Measurements from ENCODE around the gene LRMDA. TPM values are rescaled to one million over a fixed set of nuclear protein-coding genes. Genes with fewer than 3 reads are reported as not detected.

Gene LRMDA
- total RNA-seq, 1 experiment from 2014 or later: 1.2 TPM

DNA sequence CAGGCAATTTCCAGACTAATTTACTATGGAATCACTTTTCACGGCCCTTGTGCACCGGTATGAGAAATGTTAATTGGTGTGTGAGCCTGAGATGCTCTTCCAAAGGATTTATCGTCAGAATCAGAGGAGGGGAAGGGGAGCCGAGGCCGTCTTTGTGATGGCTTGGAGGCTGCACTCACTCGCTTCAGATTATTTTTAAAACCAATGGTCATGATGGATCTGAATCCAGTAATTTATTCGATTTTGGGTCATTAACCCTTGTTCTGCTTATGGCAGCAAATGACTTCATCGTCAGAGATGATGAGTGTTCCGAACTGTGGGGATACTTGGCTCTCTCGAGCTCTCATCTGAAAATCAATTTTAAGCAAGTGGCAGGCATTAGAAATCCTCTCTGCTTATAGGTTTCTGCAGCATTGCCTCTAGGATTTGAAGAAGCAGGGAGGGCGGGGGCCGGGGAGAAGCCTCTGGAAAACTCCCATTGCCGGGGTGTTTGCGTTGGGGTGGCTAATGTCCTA lies 576.3 kb downstream of the LRMDA start:
- CTCF ChIA-PET: no interaction called here
- H3K36me3 ChIP-seq (ENCODE audit: low read depth, low read length): no peaks in the 10 kb centered on the region
- no peaks in the 10 kb centered on the region for H3F3A ChIP-seq (ENCODE audit: low read length, unreplicated experiment)
- H3K79me2 ChIP-seq (ENCODE audit: low read length): no peaks in the 10 kb centered on the region
- ATAC-seq: no peak
- TF ChIP-seq EZH2 (IDR thresholded peaks at IDR 0.05; ENCODE audit: low read length, unreplicated experiment) (peak; percentile 8), EZH2phosphoT487 (IDR thresholded peaks at IDR 0.05; ENCODE audit: borderline replicate concordance, low read length) (no peak)
- no peak overlapping the region for H3K27ac ChIP-seq (ENCODE audit: low read length)
- H3K9ac ChIP-seq (ENCODE audit: low read length): no peak overlapping the region
- DNase-seq: no peak
- H3K9me2 ChIP-seq (replicated peaks; ENCODE audit: low read length): no peaks in the 10 kb centered on the region
- H2AFZ ChIP-seq (ENCODE audit: low read length): no peak overlapping the region
- no peaks in the 10 kb centered on the region for H4K20me1 ChIP-seq (ENCODE audit: low read length)
- no peak overlapping the region for H3K4me3 ChIP-seq (ENCODE audit: low read length)
- peaks cover 90% of the 10 kb centered on the region for H3K27me3 ChIP-seq (ENCODE audit: low read length)
- intact Hi-C loops (cut with micrococcal nuclease): no loop called here
- H3K9me3 ChIP-seq (ENCODE audit: low read length): no peaks in the 10 kb centered on the region
- POLR2A ChIA-PET (ENCODE audit: unreplicated experiment): no interaction called here
- H3K4me2 ChIP-seq (ENCODE audit: low read length): no peak overlapping the region
- BruUV-seq (replicated peaks): no TSS peak
- H3K4me1 ChIP-seq (ENCODE audit: insufficient read depth, low read length): no peaks in the 10 kb centered on the region

DNA sequence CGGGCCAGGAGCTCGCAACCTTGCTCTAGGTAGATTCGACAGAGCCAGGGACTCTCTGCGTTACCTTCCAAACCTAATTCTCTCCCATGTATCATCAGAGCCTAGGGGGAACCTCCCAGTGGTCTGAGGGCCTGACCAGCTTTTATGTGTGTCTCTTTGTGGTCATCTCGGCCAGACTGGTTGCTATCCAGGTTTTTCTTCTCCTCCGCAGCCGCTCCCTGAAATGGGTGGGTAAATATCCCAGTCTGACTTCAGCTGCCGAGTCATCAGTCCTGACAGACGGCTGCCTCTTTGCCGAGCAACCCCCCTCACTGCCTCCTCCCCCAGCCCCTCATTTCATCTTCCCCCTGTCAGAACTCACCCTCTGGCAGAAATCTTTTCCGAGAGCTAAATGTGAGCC lies 578.1 kb downstream of the LRMDA start:
- no peaks in the 10 kb centered on the region for H3K79me2 ChIP-seq (ENCODE audit: low read length)
- H3K4me2 ChIP-seq (ENCODE audit: low read length): no peak overlapping the region
- no peaks in the 10 kb centered on the region for H3K4me1 ChIP-seq (ENCODE audit: insufficient read depth, low read length)
- H3F3A ChIP-seq (ENCODE audit: low read length, unreplicated experiment): no peaks in the 10 kb centered on the region
- BruUV-seq (replicated peaks): no TSS peak
- H3K9me3 ChIP-seq (ENCODE audit: low read length): no peaks in the 10 kb centered on the region
- ATAC-seq (no peak; the same call in 1 of the 2 replicates), DNase-seq (peak; percentile 57)
- intact Hi-C loops (cut with micrococcal nuclease): no loop called here
- H4K20me1 ChIP-seq (ENCODE audit: low read length): no peaks in the 10 kb centered on the region
- peaks cover 75% of the 10 kb centered on the region for H3K27me3 ChIP-seq (ENCODE audit: low read length)
- no peak overlapping the region for H3K9ac ChIP-seq (ENCODE audit: low read length)
- ChIA-PET CTCF (interaction anchor here (0.7 kb wide), 1 partner anchor 1359 kb away, joined by 3 read pairs; no protein-coding TSS in a partner anchor), POLR2A (ENCODE audit: unreplicated experiment) (interaction anchor here (0.6 kb wide), 1 partner anchor 22 kb away, joined by 3 read pairs; no protein-coding TSS in a partner anchor)
- H3K9me2 ChIP-seq (replicated peaks; ENCODE audit: low read length): no peaks in the 10 kb centered on the region
- TF ChIP-seq EZH2 (IDR thresholded peaks at IDR 0.05; ENCODE audit: low read length, unreplicated experiment) (no peak), EZH2phosphoT487 (IDR thresholded peaks at IDR 0.05; ENCODE audit: borderline replicate concordance, low read length) (no peak)
- TF ChIP-seq, protein P1, sequence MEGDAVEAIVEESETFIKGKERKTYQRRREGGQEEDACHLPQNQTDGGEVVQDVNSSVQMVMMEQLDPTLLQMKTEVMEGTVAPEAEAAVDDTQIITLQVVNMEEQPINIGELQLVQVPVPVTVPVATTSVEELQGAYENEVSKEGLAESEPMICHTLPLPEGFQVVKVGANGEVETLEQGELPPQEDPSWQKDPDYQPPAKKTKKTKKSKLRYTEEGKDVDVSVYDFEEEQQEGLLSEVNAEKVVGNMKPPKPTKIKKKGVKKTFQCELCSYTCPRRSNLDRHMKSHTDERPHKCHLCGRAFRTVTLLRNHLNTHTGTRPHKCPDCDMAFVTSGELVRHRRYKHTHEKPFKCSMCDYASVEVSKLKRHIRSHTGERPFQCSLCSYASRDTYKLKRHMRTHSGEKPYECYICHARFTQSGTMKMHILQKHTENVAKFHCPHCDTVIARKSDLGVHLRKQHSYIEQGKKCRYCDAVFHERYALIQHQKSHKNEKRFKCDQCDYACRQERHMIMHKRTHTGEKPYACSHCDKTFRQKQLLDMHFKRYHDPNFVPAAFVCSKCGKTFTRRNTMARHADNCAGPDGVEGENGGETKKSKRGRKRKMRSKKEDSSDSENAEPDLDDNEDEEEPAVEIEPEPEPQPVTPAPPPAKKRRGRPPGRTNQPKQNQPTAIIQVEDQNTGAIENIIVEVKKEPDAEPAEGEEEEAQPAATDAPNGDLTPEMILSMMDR (conservative IDR thresholded peaks at IDR 0.05; ENCODE audit: low read depth, low read length): no peak
- H3K27ac ChIP-seq (ENCODE audit: low read length): no peak overlapping the region
- no peak overlapping the region for H2AFZ ChIP-seq (ENCODE audit: low read length)
- no peaks in the 10 kb centered on the region for H3K36me3 ChIP-seq (ENCODE audit: low read depth, low read length)
- no peak overlapping the region for H3K4me3 ChIP-seq (ENCODE audit: low read length)

DNA sequence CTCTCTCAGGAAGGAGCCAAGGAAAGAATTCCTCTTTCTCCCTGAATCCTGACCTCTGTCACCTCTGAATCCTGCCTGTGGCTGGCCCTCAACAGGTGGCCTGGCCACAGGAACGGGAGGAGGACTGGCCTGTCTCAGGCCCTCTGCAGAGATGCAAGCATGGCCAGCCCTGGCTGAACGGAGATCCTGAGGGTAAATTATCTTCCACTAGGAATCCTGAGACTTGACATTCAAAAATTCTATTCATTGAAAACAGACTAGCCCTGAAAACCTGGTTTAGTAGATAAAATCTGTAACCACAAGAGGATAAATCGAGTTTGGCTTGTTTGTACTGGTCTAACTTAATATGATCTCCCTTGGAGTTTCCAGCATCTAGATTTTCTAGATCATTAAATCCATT lies 579.3 kb downstream of the LRMDA start:
- H3K4me2 ChIP-seq (ENCODE audit: low read length): no peak overlapping the region
- H3K27me3 ChIP-seq (ENCODE audit: low read length): peaks cover 69% of the 10 kb centered on the region
- H3K9ac ChIP-seq (ENCODE audit: low read length): no peak overlapping the region
- no peak overlapping the region for H3K27ac ChIP-seq (ENCODE audit: low read length)
- H3K4me3 ChIP-seq (ENCODE audit: low read length): no peak overlapping the region
- BruUV-seq (replicated peaks): no TSS peak
- no peaks in the 10 kb centered on the region for H3K4me1 ChIP-seq (ENCODE audit: insufficient read depth, low read length)
- H3K79me2 ChIP-seq (ENCODE audit: low read length): no peaks in the 10 kb centered on the region
- no peaks in the 10 kb centered on the region for H3F3A ChIP-seq (ENCODE audit: low read length, unreplicated experiment)
- ChIA-PET CTCF (no interaction called here), POLR2A (ENCODE audit: unreplicated experiment) (no interaction called here)
- H4K20me1 ChIP-seq (ENCODE audit: low read length): no peaks in the 10 kb centered on the region
- no peak overlapping the region for H2AFZ ChIP-seq (ENCODE audit: low read length)
- no peak for ATAC-seq
- H3K36me3 ChIP-seq (ENCODE audit: low read depth, low read length): no peaks in the 10 kb centered on the region
- no peaks in the 10 kb centered on the region for H3K9me2 ChIP-seq (replicated peaks; ENCODE audit: low read length)
- DNase-seq: peak; percentile 60
- no peak for TF ChIP-seq EZH2 (IDR thresholded peaks at IDR 0.05; ENCODE audit: low read length, unreplicated experiment)
- no peak for TF ChIP-seq EZH2phosphoT487 (IDR thresholded peaks at IDR 0.05; ENCODE audit: borderline replicate concordance, low read length)
- TF ChIP-seq, protein P1 (conservative IDR thresholded peaks at IDR 0.05; ENCODE audit: low read depth, low read length): no peak
- intact Hi-C loops (cut with micrococcal nuclease): no loop called here
- H3K9me3 ChIP-seq (ENCODE audit: low read length): no peaks in the 10 kb centered on the region
